Right lobe of liver (tissue), 6 donors: ENCODE measurements around the gene TELO2. TPM values are rescaled to one million over a fixed set of nuclear protein-coding genes. Genes with fewer than 3 reads are reported as not detected.

Experiments used
- ATAC-seq, 4 donors: fragments of 200-7000 bp; cut with Tn5 transposase; one replicate each; pipeline ENCODE4 v1.9.1; 2020; ENCODE audit warnings: mild to moderate bottlenecking in 4 of 4, moderate library complexity in 4 of 4
- DNase-seq, 3 donors: peaks; one replicate each; pipeline ENCODE4 v3.0.0-alpha.2; 2020
- H3K27ac ChIP-seq, 3 donors: fragments of 200-600 bp; one replicate each; pipeline ENCODE4 v1.8.0; 2022
- H3K27me3 ChIP-seq, 2 donors: fragments of 200-600 bp; one replicate each; pipeline ENCODE4 v1.8.0; 2022
- H3K36me3 ChIP-seq, 4 donors: fragments of 200-600 bp; sonication (generic) in 1 of 4; one replicate each; pipeline versions ENCODE4 v1.5.1 to v1.8.0; 2017 to 2022; ENCODE audit warnings: control low read depth in 1 of 4
- H3K4me1 ChIP-seq, 4 donors: fragments of 200-600 bp; sonication (generic) in 1 of 4; one replicate each; pipeline versions ENCODE4 v1.5.1 to v1.8.0; 2017 to 2022; ENCODE audit warnings: control low read depth in 1 of 4
- H3K4me3 ChIP-seq, 3 donors: fragments of 200-600 bp; one replicate each; pipeline ENCODE4 v1.8.0; 2022
- H3K9me3 ChIP-seq, 4 donors: fragments of 200-600 bp; sonication (generic) in 1 of 4; one replicate each; pipeline versions ENCODE4 v1.5.1 to v1.8.0; 2017 to 2022; ENCODE audit warnings: control low read depth in 1 of 4
- POLR2A ChIP-seq: fragments of 450-650 bp; IDR thresholded peaks from one replicate; pipeline ENCODE4 v1.6.1; 2017; ENCODE audit warnings: antibody characterized with exemption, mild to moderate bottlenecking
- WGBS: methylation state at CpG from one replicate; pipeline ENCODE4 v1.1.6; 2018; ENCODE audit warnings: low coverage, low lambda C conversion rate; ENCODE audit not compliant: insufficient coverage; ENCODE audit errors: missing lambda C conversion rate; 5-methylcytosine and 5-hydroxymethylcytosine counted together
- intact Hi-C, 2 donors: fragments of 100-400 bp; cut with DNase I; formaldehyde crosslinking; loops; one replicate each; pipeline versions ENCODE4 v1.11.2 to v1.14.1; 2022
- total RNA-seq, 6 experiments: library from RNA; depleted of rRNA in 2 of 6; stranded (reverse); fragments of >200 nt in 2 of 6; fragmentation: NEBNext Ultra II Directional in 3 of 6; extraction: Animal tissue kit (Norgen Biotek cat#: 25700) in 3 of 6; gene quantifications; one replicate each; pipeline versions ENCODE4 v1.1.0 to v1.2.4, GENCODE V29; 2016 to 2023
- TF ChIP-seq, protein P1 (sequence below), 4 donors: fragments of 200-600 bp in 3 of 4; fragments of 450-650 bp in 1 of 4; IDR thresholded peaks; one replicate each; pipeline versions ENCODE4 v1.5.1 to v1.8.0; 2016 to 2022; ENCODE audit warnings: antibody characterized with exemption in 4 of 4, mild to moderate bottlenecking in 2 of 4
- donor health status: DM: no; HTN: yes; CAD: no.
- donor health status: DM: no; HTN: no; CAD: no.
- donor health status: DM: no; HTN: no; CAD: no.
- donor health status: DM: no; HTN: yes; CAD: no.
- donor health status: DM: no; HTN: yes; CAD: no.

The TELO2 gene
- total RNA-seq, 6 experiments from 2014 or later = 9.5 to 31.0 (median 20.8) TPM

DNA sequence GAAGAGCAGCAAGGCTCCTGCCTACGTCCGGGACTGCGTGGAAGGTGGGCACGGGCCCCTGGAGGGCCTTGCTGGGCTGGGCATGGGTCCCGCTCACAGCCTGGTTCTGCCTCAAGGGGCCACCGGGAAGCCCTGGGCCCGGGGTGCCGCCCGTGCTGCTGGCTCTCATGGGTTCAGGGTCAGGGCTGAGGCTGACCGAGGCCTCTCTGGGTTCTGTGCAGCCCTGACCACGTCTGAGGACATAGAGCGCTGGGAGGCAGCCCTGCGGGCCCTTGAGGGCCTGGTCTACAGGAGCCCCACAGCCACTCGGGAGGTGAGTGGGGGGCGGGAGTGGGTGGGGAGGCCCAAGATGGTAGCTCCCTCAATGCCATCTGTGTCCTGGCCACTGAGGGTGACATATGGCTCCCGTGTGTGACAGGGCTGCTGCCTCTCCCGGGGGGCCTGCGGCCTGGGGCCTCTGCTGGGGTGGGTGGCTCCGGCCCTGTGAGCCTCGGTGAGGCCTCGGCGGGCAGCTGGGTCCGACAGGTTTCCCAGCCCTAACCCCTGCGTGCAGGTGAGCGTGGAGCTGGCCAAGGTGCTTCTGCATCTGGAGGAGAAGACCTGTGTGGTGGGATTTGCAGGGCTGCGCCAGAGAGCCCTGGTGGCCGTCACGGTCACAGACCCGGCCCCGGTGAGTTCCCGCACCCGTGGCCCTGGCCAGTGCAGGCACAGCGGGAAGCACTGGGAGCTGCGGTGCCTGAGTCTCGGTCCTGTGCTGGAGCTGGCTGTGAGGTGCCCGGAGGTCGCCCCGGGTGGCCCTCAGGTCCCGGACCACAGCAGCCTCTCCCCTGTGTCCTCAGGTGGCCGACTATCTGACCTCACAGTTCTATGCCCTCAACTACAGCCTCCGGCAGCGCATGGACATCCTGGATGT is 9.2 kb downstream of the TELO2 start:
- no peaks in the 10 kb centered on the region for H3K4me1 ChIP-seq
- H3K4me3 ChIP-seq = no peak overlapping the region
- no peaks in the 10 kb centered on the region for H3K9me3 ChIP-seq
- intact Hi-C loops = no loop called here
- peaks cover 0 to 42% (median 11%) of the 10 kb centered on the region in 4 donors for H3K36me3 ChIP-seq
- no peak overlapping the region for H3K27ac ChIP-seq
- no peak for ATAC-seq
- WGBS = 92% methylated on average over 2 of the region's 42 CpGs
- H3K27me3 ChIP-seq = no peaks in the 10 kb centered on the region
- TF ChIP-seq, protein P1, sequence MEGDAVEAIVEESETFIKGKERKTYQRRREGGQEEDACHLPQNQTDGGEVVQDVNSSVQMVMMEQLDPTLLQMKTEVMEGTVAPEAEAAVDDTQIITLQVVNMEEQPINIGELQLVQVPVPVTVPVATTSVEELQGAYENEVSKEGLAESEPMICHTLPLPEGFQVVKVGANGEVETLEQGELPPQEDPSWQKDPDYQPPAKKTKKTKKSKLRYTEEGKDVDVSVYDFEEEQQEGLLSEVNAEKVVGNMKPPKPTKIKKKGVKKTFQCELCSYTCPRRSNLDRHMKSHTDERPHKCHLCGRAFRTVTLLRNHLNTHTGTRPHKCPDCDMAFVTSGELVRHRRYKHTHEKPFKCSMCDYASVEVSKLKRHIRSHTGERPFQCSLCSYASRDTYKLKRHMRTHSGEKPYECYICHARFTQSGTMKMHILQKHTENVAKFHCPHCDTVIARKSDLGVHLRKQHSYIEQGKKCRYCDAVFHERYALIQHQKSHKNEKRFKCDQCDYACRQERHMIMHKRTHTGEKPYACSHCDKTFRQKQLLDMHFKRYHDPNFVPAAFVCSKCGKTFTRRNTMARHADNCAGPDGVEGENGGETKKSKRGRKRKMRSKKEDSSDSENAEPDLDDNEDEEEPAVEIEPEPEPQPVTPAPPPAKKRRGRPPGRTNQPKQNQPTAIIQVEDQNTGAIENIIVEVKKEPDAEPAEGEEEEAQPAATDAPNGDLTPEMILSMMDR (IDR thresholded peaks at IDR 0.05) = no peak
- TF ChIP-seq POLR2A = no peak
- no peak for DNase-seq

DNA sequence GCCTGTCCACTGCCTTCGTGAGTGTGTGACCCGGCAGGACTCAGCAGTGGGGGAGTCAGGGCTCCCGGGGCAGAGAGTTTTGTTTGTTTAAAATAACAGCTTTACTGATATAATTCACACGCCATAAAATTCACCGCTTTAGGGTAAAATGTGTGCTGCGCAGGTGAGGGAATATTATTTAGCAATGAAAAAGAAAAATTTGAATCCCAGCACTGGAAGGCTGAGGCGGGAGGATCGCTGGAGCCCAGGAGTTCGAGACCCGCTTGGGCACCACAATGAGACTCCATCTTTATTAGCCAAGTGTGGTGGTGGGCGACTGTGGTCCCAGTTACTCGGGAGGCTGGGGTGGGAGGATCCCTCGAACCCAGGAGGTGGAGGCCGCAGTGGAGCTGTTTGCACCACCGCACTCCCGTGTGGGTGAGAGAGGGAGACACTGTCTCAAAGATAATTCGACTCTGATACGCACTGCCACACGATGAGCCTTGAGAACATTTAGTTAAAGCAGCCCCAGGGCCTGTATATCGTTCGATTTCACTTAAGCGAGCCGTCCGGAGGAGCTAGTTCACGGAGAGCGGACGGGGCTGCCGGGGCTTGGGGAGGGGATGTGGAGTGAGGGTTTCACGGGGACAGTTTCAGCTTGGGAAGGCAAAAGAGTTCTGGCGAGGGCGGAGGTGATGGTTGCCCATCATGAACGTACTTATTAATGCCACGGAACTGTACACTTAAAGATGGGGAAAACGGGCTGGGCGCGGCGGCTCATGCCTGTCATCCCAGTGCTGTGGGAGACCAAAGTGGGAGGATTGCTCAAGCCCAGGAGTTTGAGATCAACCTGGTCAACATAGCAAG is 10.2 kb downstream of the TELO2 start:
- Histone ChIP-seq H3K4me3 (no peak overlapping the region), H3K27me3 (no peaks in the 10 kb centered on the region), H3K4me1 (no peaks in the 10 kb centered on the region), H3K9me3 (no peaks in the 10 kb centered on the region), H3K27ac (no peak overlapping the region), H3K36me3 (peaks cover 0 to 42% (median 11%) of the 10 kb centered on the region in 4 donors)
- intact Hi-C loops = no loop called here
- no peak for DNase-seq
- TF ChIP-seq, protein P1 (IDR thresholded peaks at IDR 0.05) = no peak
- no peak for TF ChIP-seq POLR2A
- ATAC-seq = no peak
- 98% methylated on average over 33 of the region's 37 CpGs for whole genome bisulfite sequencing

DNA sequence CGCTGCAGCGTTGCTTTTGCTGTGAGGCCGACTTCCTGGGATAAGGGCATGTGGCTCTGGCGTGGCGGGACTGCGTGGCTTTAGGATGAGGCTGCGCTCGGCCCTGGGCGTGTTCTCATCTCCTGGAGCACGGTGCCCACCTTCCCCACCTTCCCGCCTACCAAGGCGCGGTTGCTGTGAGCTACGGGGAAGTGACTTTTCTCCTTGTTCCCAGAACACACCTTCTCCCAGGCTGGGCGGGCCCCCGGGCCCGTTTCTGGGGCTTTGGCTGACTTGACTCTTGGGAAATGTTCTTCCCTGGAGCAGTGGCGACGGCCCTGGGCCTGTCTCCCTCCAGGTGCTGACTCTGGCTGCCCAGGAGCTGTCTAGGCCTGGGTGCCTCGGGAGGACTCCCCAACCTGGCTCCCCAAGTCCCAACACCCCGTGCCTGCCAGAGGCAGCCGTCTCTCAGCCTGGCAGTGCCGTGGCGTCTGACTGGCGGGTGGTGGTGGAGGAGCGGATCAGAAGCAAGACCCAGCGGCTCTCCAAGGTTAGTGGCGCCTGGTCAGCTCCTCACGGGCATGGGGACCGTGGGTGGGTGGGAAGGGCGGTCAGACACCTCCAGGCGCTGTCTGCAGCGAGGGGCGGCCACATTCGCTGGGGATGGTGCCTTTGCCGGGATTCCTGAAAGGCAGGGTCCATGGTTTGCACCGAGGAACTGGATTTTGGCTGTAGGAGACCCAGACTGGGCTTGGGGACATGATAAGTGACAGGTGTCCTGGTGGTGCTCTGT is 12.1 kb downstream of the TELO2 start:
- Histone ChIP-seq H3K4me1 (no peaks in the 10 kb centered on the region), H3K27ac (no peak overlapping the region), H3K36me3 (peaks cover 0 to 28% (median 11%) of the 10 kb centered on the region in 4 donors), H3K9me3 (no peaks in the 10 kb centered on the region), H3K27me3 (no peaks in the 10 kb centered on the region), H3K4me3 (no peak overlapping the region)
- 94% methylated on average over 18 of the region's 37 CpGs for WGBS
- TF ChIP-seq, protein P1 (IDR thresholded peaks at IDR 0.05) = no peak
- TF ChIP-seq POLR2A = no peak
- DNase-seq (no peak), ATAC-seq (no peak)
- intact Hi-C loops = no loop called here

DNA sequence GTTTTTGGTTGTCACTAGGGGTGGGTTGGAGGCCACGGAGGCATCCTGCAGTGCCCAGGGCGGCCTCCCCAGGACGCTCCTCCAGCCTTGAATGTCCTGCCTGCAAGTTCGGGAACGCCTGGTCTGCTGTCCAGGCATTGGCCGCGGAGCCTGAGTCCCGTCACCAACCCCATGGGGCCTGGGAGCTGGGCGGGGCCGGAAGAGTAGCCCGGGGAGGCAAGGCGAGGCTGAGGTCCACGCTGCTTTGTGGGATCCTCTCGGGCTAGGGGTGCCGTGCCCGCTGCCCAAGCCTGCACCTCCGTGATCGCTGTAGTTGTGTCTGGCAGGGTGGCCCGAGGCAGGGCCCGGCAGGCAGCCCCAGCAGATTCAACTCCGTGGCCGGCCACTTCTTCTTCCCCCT is 12.8 kb downstream of the TELO2 start:
- ATAC-seq (no peak), DNase-seq (no peak)
- TF ChIP-seq POLR2A = no peak
- TF ChIP-seq, protein P1 (IDR thresholded peaks at IDR 0.05) = no peak
- Histone ChIP-seq H3K36me3 (peaks cover 0 to 24% (median 11%) of the 10 kb centered on the region in 4 donors), H3K27ac (no peak overlapping the region), H3K9me3 (no peaks in the 10 kb centered on the region), H3K4me1 (no peaks in the 10 kb centered on the region), H3K4me3 (no peak overlapping the region), H3K27me3 (no peaks in the 10 kb centered on the region)
- intact Hi-C loops = no loop called here
- WGBS = no CpG with 5 or more reads among the region's 22 CpGs
